Measurements from ENCODE around the gene GIMAP5. TPM values are rescaled to one million over a fixed set of nuclear protein-coding genes. Genes with fewer than 3 reads are reported as not detected.

GIMAP5 gene
- total and polyA plus RNA-seq, 9 of the 15 experiments (the other 6 are each of a cell fraction or from before 2014, with no cell fraction given), result 0.35 TPM; not detected in 8

DNA sequence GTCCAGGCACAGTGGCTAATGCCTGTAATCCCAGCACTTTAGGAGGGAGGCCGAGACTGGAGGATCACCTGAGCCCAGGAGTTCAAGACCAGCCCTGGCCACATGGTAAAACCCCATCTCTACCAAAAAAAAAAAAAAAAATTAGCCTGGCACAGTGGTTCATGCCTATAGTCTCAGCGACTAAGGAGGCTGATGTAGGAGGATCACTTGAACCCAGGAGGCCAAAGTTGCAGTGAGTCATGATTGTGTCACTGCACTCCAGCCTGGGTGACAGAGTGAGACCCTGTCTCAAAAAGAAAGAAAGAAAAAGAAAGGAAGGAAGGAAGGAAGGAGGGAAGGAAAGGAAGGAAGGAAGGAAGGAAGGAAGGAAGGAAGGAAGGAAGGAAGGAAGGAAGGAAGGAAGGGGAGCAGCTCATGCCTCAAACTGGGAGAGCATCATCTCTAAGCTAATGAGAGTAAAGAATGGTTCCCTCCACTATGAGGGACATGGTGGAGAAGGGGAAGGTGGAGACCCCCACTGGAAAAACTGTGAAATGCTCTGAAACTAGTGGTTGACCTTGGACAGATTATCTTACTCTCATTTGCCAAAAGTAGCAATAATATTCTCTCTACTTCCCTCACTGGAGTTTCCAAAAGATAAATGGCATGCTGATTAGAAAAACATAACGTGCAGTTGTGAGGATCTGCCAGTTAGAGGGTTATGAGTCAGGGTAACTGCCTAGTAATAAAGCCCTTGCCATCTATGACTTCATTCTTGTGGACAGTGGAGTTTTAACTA is 16.8 kb downstream of the GIMAP5 start (continued):
- TF ChIP-seq, protein P1, sequence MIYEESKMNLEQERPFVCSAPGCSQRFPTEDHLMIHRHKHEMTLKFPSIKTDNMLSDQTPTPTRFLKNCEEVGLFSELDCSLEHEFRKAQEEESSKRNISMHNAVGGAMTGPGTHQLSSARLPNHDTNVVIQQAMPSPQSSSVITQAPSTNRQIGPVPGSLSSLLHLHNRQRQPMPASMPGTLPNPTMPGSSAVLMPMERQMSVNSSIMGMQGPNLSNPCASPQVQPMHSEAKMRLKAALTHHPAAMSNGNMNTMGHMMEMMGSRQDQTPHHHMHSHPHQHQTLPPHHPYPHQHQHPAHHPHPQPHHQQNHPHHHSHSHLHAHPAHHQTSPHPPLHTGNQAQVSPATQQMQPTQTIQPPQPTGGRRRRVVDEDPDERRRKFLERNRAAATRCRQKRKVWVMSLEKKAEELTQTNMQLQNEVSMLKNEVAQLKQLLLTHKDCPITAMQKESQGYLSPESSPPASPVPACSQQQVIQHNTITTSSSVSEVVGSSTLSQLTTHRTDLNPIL (CRISPR knock-in tag; IDR thresholded peaks at IDR 0.05), result no peak
- TF ChIP-seq SRF (CRISPR knock-in tag; IDR thresholded peaks at IDR 0.05), result no peak
- TF ChIP-seq, protein P2, sequence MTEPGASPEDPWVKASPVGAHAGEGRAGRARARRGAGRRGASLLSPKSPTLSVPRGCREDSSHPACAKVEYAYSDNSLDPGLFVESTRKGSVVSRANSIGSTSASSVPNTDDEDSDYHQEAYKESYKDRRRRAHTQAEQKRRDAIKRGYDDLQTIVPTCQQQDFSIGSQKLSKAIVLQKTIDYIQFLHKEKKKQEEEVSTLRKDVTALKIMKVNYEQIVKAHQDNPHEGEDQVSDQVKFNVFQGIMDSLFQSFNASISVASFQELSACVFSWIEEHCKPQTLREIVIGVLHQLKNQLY (CRISPR knock-in tag; conservative IDR thresholded peaks at IDR 0.05), result no peak
- no peak for TF ChIP-seq PHB (CRISPR knock-in tag; IDR thresholded peaks at IDR 0.05)
- no peak for TF ChIP-seq RFX7 (CRISPR knock-in tag; IDR thresholded peaks at IDR 0.05)
- TF ChIP-seq, protein P3, sequence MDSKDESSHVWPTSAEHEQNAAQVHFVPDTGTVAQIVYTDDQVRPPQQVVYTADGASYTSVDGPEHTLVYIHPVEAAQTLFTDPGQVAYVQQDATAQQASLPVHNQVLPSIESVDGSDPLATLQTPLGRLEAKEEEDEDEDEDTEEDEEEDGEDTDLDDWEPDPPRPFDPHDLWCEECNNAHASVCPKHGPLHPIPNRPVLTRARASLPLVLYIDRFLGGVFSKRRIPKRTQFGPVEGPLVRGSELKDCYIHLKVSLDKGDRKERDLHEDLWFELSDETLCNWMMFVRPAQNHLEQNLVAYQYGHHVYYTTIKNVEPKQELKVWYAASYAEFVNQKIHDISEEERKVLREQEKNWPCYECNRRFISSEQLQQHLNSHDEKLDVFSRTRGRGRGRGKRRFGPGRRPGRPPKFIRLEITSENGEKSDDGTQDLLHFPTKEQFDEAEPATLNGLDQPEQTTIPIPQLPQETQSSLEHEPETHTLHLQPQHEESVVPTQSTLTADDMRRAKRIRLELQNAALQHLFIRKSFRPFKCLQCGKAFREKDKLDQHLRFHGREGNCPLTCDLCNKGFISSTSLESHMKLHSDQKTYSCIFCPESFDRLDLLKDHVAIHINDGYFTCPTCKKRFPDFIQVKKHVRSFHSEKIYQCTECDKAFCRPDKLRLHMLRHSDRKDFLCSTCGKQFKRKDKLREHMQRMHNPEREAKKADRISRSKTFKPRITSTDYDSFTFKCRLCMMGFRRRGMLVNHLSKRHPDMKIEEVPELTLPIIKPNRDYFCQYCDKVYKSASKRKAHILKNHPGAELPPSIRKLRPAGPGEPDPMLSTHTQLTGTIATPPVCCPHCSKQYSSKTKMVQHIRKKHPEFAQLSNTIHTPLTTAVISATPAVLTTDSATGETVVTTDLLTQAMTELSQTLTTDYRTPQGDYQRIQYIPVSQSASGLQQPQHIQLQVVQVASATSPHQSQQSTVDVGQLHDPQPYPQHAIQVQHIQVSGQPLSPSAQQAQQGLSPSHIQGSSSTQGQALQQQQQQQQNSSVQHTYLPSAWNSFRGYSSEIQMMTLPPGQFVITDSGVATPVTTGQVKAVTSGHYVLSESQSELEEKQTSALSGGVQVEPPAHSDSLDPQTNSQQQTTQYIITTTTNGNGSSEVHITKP (IDR thresholded peaks at IDR 0.05; ENCODE audit: partially characterized antibody), result peak; percentile 20
- no peak for TF ChIP-seq BACH1 (tag; IDR thresholded peaks at IDR 0.05)

Data from K562 (cell line).